Measurements from ENCODE around the gene C10orf67.

DNA sequence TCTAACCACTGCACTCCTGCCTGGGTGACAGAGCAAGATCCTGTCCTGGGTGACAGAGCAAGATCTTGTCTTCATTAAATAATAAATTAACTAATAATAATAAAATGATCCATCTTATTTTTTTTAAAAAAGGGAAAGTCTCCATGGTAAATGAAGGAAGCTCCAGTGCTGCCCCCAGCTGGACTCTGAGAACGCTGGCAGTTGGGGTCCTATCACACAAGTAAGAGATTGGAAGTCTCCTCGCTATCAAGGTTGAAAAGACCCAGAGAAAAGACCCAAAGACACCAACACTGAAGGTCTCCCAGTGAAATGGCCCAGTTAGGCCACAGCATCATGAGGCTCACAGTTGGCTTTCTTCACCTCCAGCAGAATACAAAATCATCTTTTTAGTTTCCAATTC lies 13.8 kb upstream of the C10orf67 start:
- TF ChIP-seq POLR2AphosphoS5 (IDR thresholded peaks at IDR 0.05; ENCODE audit: low read depth) = no peak
- TF ChIP-seq, protein P1, sequence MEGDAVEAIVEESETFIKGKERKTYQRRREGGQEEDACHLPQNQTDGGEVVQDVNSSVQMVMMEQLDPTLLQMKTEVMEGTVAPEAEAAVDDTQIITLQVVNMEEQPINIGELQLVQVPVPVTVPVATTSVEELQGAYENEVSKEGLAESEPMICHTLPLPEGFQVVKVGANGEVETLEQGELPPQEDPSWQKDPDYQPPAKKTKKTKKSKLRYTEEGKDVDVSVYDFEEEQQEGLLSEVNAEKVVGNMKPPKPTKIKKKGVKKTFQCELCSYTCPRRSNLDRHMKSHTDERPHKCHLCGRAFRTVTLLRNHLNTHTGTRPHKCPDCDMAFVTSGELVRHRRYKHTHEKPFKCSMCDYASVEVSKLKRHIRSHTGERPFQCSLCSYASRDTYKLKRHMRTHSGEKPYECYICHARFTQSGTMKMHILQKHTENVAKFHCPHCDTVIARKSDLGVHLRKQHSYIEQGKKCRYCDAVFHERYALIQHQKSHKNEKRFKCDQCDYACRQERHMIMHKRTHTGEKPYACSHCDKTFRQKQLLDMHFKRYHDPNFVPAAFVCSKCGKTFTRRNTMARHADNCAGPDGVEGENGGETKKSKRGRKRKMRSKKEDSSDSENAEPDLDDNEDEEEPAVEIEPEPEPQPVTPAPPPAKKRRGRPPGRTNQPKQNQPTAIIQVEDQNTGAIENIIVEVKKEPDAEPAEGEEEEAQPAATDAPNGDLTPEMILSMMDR (IDR thresholded peaks at IDR 0.05; ENCODE audit: insufficient read depth, low read length) = no peak

Data from HL-60 (cell line).